ENCODE results near the gene GID4. TPM values are rescaled to one million over a fixed set of nuclear protein-coding genes. Genes with fewer than 3 reads are reported as not detected.

The GID4 gene
- total RNA-seq, 1 experiment from 2014 or later: 11.1 TPM

DNA sequence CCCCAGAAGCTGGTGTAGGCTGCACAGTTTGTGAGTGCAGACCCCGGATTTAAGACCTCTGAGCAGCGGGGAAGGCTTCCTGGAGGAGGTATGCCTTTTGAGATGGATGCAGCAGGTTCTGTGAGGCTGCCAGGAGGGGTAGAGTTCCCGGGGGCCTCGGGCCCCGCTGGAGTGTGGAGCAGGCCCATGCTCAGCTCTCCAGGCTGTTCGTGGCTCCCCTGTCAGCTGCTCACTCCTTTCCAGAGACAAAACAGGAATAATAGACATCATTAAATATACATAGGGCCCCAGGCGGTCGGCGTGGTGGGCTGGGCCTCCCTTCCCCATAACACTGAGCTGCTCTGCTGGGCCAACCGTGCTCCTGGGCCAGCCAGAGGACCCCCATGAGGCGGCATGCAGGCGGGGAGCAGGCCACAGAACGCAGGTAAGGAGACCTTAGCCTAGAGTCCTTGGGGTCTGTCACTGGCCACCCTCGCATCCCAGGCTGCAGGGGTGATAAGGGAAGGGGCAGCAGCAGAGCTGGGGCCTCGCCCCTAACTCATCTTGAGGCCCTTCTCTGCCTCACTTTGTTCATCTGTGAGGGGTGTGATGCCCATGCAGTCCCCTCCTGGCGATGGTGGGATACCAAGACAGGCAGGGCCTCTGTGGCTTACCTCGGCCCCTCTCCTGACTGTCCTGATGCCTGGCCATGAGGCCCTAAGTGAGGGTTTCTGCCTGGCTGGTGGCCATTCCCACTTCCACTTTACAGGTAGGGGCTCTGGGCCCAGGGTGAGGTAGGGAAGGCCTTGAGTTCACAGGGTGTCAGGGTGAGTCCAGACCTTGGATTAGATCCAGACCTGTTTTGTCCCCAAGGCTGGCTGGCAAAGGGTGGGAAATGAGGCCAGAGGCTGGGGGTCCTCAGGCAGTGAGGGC is 69.4 kb downstream of the GID4 start, which contains the start of gene MYO15A:
TSS of gene MYO15A (plus strand) at position 356 of the 912 bp plus-strand sequence. CDS start 10,045 bp downstream, outside the sequence.
- Histone ChIP-seq H3K27me3 (ENCODE audit: control insufficient read depth, insufficient read depth, low read length) (no peaks in the 10 kb centered on the region), H3K36me3 (replicated peaks; ENCODE audit: control insufficient read depth, insufficient read depth, low read length) (peaks cover 11% of the 10 kb centered on the region), H3K4me3 (ENCODE audit: insufficient read depth, low read depth, low read length) (no peak within 1 kb of the TSS)
- DNase-seq: no peak

DNA sequence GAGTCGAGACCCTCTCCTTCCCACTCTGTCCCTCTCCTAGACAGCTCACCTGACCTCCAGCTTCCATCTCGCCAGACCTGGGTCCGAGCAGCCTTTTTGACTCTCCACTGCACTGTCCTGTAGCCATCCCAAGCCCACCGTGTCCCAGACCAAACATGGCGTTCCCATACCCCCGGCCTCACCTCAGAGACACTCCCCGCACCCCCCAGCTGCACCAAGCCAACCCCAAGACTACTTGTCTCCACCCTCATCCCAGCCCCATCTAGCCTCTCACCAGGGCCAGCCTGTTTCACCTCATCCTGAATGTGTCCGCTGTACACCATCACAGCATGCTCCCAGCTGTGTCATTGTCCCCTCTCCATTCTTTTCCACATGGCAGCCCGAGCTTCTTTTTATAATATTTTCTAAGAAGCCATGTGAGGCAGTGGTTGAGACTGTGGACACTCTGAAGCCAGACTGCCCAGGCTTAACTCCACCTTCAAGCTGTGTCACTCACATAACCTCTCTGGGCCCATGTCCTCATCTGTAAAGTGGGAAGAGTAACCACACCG is 70.8 kb downstream of the GID4 start:
- Histone ChIP-seq H3K36me3 (replicated peaks; ENCODE audit: control insufficient read depth, insufficient read depth, low read length) (peaks cover 6% of the 10 kb centered on the region), H3K27me3 (ENCODE audit: control insufficient read depth, insufficient read depth, low read length) (no peaks in the 10 kb centered on the region), H3K4me3 (ENCODE audit: insufficient read depth, low read depth, low read length) (no peak overlapping the region)
- no peak for DNase-seq

DNA sequence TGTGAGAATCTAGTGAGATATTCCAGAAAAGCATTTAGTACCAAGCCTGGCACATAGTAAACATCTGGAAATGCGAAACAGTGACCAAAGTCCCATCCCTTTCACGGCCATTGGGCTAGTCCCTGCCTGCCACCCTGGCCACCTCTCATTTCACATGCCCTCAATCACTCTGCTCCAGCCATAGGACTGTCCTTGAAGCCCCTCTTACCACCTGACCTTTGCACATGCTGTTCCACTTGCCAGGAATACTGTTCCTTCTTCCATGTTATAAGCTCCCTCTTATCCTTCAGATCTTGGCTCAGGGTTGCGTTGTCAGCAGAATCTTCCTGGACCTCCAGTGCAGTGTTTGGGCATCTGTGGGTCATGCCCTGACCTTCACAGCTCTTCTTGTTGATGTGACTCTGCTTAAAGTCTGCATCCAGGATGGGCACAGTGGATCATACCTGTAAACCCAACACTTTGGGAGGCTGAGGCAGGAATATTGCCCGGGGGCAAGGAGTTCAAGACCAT is 71.5 kb downstream of the GID4 start:
- DNase-seq: no peak
- no peak overlapping the region for H3K4me3 ChIP-seq (ENCODE audit: insufficient read depth, low read depth, low read length)
- no peaks in the 10 kb centered on the region for H3K27me3 ChIP-seq (ENCODE audit: control insufficient read depth, insufficient read depth, low read length)
- H3K36me3 ChIP-seq (replicated peaks; ENCODE audit: control insufficient read depth, insufficient read depth, low read length): peaks cover 6% of the 10 kb centered on the region

DNA sequence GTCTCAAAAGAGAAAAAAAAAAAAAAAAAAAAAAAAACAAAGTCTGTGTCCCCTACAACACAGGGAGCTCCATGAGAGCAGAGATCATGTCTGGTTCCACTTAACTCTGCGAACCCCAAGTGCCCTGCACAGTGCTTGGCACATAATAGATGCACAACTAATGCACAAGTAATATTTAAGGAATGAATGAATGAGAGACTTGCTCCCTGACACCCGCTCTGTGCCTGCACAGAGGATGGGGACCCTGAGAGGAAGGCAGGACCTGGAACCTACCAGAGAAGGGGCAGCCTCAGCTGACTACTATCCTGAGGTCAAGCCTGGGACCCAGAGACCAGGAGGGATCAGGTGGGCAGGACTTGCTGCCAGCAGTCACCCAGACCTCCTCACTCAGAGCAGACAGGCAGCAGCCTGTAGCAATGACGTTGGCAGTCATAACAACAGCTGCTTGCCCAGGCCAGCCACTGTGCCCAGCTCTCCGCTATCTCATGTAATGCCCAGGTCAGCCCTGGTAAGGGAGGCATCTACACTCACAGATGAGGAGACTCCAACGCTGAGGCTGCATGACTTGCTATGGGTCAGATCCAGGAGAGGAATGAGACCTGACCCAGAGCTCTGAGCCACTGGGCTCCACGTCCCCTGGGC is 72.2 kb downstream of the GID4 start:
- no peak overlapping the region for H3K4me3 ChIP-seq (ENCODE audit: insufficient read depth, low read depth, low read length)
- no peaks in the 10 kb centered on the region; the same call in 1 of the 2 replicates for H3K36me3 ChIP-seq (replicated peaks; ENCODE audit: control insufficient read depth, insufficient read depth, low read length)
- no peak for DNase-seq
- no peaks in the 10 kb centered on the region for H3K27me3 ChIP-seq (ENCODE audit: control insufficient read depth, insufficient read depth, low read length)

DNA sequence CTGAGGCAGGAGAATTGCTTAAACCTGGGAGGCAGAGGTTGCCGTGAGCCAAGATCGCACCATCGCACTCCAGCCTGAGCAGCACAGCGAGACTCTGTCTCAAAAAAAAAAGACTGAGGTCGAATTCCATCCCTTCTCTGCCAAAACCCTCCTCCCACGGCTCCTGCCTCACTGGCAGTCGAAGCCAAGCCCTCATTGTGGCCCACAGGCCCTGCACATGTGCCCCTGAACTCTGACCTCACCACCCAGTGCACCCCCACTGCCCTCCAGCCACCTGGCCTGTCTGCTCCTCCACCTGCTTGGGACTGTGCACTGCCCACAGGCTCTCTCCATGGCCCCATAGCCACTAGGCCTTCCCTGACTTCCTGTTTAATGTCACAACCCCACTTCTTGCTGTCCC is 76.3 kb downstream of the GID4 start:
- no peak for DNase-seq
- Histone ChIP-seq H3K27me3 (ENCODE audit: control insufficient read depth, insufficient read depth, low read length) (no peaks in the 10 kb centered on the region), H3K4me3 (ENCODE audit: insufficient read depth, low read depth, low read length) (no peak overlapping the region), H3K36me3 (replicated peaks; ENCODE audit: control insufficient read depth, insufficient read depth, low read length) (no peaks in the 10 kb centered on the region)

DNA sequence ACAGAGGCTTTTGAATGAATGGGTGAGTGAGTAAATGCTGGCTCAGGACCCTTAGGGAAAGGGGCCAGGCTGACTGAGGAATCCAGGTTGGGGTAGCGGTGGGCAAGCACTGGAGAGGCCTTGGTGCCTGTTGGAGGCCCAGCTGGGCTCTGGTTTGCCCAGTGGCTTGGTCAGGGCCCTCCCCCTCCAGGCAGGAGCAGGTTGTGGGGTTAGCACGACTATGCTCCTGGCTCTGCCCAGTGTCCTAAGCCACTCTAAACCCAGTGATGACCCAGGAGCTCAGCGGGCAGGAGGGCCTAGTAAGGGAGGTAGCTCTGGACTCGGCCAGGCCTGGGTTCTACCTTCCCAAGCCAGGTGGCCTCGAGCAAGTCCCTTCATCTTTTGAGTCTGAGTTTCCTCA is 76.9 kb downstream of the GID4 start:
- no peak for DNase-seq
- no peaks in the 10 kb centered on the region for H3K36me3 ChIP-seq (replicated peaks; ENCODE audit: control insufficient read depth, insufficient read depth, low read length)

DNA sequence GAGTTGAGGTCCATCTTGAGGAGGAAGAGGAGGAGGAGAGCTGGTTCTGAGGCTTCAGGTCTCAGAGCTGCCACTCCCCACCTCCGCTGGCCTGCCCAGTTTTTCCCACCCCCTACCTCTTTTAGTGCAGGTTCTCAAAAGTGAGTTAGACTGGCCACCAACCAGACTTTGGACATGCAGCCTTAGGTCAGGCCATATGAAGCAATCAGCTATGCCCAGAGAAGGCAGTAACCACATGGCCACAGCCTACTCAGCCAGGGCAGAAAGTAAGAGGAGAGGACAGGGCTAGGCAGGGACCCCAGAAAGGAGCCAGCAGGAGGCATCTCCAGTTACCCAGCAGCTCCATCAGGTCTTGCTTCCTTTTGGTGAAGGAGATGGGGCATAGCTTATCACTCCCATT is 78.3 kb downstream of the GID4 start:
- H3K4me3 ChIP-seq (ENCODE audit: insufficient read depth, low read depth, low read length): no peak overlapping the region
- DNase-seq: no peak
- H3K36me3 ChIP-seq (replicated peaks; ENCODE audit: control insufficient read depth, insufficient read depth, low read length): no peaks in the 10 kb centered on the region
- no peaks in the 10 kb centered on the region for H3K27me3 ChIP-seq (ENCODE audit: control insufficient read depth, insufficient read depth, low read length)

More for the DNA sequence above, 76.9 kb downstream of the GID4 start:
- no peak overlapping the region for H3K4me3 ChIP-seq (ENCODE audit: insufficient read depth, low read depth, low read length)
- H3K27me3 ChIP-seq (ENCODE audit: control insufficient read depth, insufficient read depth, low read length): no peaks in the 10 kb centered on the region

Other genes starting within 250 kb of the GID4 start
- gene SREBF1, start 202.4 kb upstream of the GID4 start, total RNA-seq (2014; rRNA removed; shearing (Covaris generic)): 34.2 and 43.6 TPM in 2 replicates
- 3.1 and 4.6 TPM in 2 replicates for gene TOM1L2, start 67.0 kb upstream of the GID4 start, total RNA-seq (2014; rRNA removed; shearing (Covaris generic))
- gene DRC3, start 66.5 kb upstream of the GID4 start, total RNA-seq (2014; rRNA removed; shearing (Covaris generic)): 0.17 and 5.0 TPM in 2 replicates
- gene ATPAF2, start 240 bp upstream of the GID4 start, total RNA-seq (2014; rRNA removed; shearing (Covaris generic)): 17.9 and 22.4 TPM in 2 replicates
- gene DRG2, start 48.5 kb downstream of the GID4 start, total RNA-seq (2014; rRNA removed; shearing (Covaris generic)): 60.0 and 66.4 TPM in 2 replicates
- 0.52 and 1.4 TPM in 2 replicates for gene MYO15A, start 69.3 kb downstream of the GID4 start, total RNA-seq (2014; rRNA removed; shearing (Covaris generic))
- 101 and 103 TPM in 2 replicates for gene ALKBH5, start 144.4 kb downstream of the GID4 start, total RNA-seq (2014; rRNA removed; shearing (Covaris generic))
- 81.6 and 85.1 TPM in 2 replicates for gene LLGL1, start 186.2 kb downstream of the GID4 start, total RNA-seq (2014; rRNA removed; shearing (Covaris generic))
- gene FLII, start 219.3 kb downstream of the GID4 start, total RNA-seq (2014; rRNA removed; shearing (Covaris generic)): 199 and 225 TPM in 2 replicates
- 16.2 and 17.3 TPM in 2 replicates for gene MIEF2, start 221.3 kb downstream of the GID4 start, total RNA-seq (2014; rRNA removed; shearing (Covaris generic))

All from H7 (cell line).